HepG2 (cell line): Measurements from ENCODE around the gene NINJ2. TPM values are rescaled to one million over a fixed set of nuclear protein-coding genes. Genes with fewer than 3 reads are reported as not detected.
A peak's percentile ranks its signal among the peaks of the same experiment; 100 is the strongest.

Source experiments
- DR1 ChIP-seq: sonication (generic); formaldehyde crosslinking; IDR thresholded peaks from 2 replicates; pipeline ENCODE4 v1.8.0; 2021; ENCODE audit warnings: mild to moderate bottlenecking, missing genetic modification reagents, inconsistent platforms
- EZH2 ChIP-seq: conservative IDR thresholded peaks from 2 replicates; pipeline ENCODE4 v1.6.1; 2012; ENCODE audit warnings: mild to moderate bottlenecking, low read depth, low read length, moderate library complexity
- GLI4 ChIP-seq: sonication (generic); formaldehyde crosslinking; IDR thresholded peaks from 2 replicates; pipeline ENCODE4 v1.5.1; 2020; ENCODE audit warnings: missing genetic modification reagents, mild to moderate bottlenecking, moderate library complexity, borderline replicate concordance
- KDM1A ChIP-seq: IDR thresholded peaks from 2 replicates; pipeline ENCODE4 v1.6.1; 2016; ENCODE audit warnings: missing compliant biosample characterization
- NFKBIZ ChIP-seq: IDR thresholded peaks from 2 replicates; pipeline ENCODE4 v1.6.1; 2018; ENCODE audit warnings: missing genetic modification reagents, missing compliant biosample characterization
- NR2F6 ChIP-seq, 2 experiments: IDR thresholded peaks; 2 replicates each; pipeline ENCODE4 v1.6.1; 2016; ENCODE audit warnings: antibody characterized with exemption in 1 of 2, mild to moderate bottlenecking in 1 of 2
- PHF21A ChIP-seq: sonication (generic); formaldehyde crosslinking; IDR thresholded peaks from 2 replicates; pipeline ENCODE4 v1.5.0; 2020; ENCODE audit warnings: mild to moderate bottlenecking, missing genetic modification reagents
- RELA ChIP-seq: sonication (generic); formaldehyde crosslinking; IDR thresholded peaks from 2 replicates; pipeline ENCODE4 v1.4.0; 2020; ENCODE audit warnings: missing genetic modification reagents
- SETDB1 ChIP-seq: sonication (generic); formaldehyde crosslinking; IDR thresholded peaks from 2 replicates; pipeline ENCODE4 v1.5.1; 2020; ENCODE audit warnings: missing genetic modification reagents, mild to moderate bottlenecking, borderline replicate concordance
- SOX6 ChIP-seq, 2 experiments: fragments of 450-650 bp in 1 of 2; sonication (generic) in 1 of 2; formaldehyde crosslinking in 1 of 2; IDR thresholded peaks; 2 replicates each; pipeline versions ENCODE4 v1.4.0 to v1.6.1; 2017 to 2020; ENCODE audit warnings: antibody characterized with exemption in 1 of 2, mild to moderate bottlenecking in 1 of 2, missing genetic modification reagents in 1 of 2
- SRSF9 ChIP-seq: fragments of 200-400 bp; formaldehyde crosslinking; IDR thresholded peaks from 2 replicates; pipeline ENCODE4 v1.6.1; 2018; ENCODE audit warnings: borderline replicate concordance, mild to moderate bottlenecking, low read depth, low read length; ENCODE audit not compliant: insufficient read depth, poor library complexity, severe bottlenecking
- YY1 ChIP-seq: IDR thresholded peaks from 2 replicates; pipeline ENCODE4 v1.6.1; 2011; ENCODE audit warnings: low read length, low read depth, moderate library complexity, mild to moderate bottlenecking; ENCODE audit not compliant: insufficient read depth, insufficient replicate concordance
- ZC3H13 ChIP-seq: sonication (generic); formaldehyde crosslinking; IDR thresholded peaks from 2 replicates; pipeline ENCODE4 v1.8.1; 2023; ENCODE audit warnings: mild to moderate bottlenecking, missing genetic modification reagents, moderate library complexity
- ZKSCAN5 ChIP-seq: sonication (generic); formaldehyde crosslinking; IDR thresholded peaks from 2 replicates; pipeline ENCODE4 v1.5.1; 2020; ENCODE audit warnings: mild to moderate bottlenecking, missing genetic modification reagents
- ZNF484 ChIP-seq: sonication (generic); formaldehyde crosslinking; IDR thresholded peaks from 2 replicates; pipeline ENCODE4 v1.5.1; 2020; ENCODE audit warnings: mild to moderate bottlenecking, low read depth, missing genetic modification reagents, borderline replicate concordance
- ZNF709 ChIP-seq: sonication (generic); formaldehyde crosslinking; IDR thresholded peaks from 2 replicates; pipeline ENCODE4 v1.5.0; 2020; ENCODE audit warnings: mild to moderate bottlenecking, missing genetic modification reagents
- ZNF746 ChIP-seq: sonication (generic); formaldehyde crosslinking; IDR thresholded peaks from 2 replicates; pipeline ENCODE4 v1.8.0; 2022; ENCODE audit warnings: mild to moderate bottlenecking, missing genetic modification reagents
- polyA plus RNA-seq, 8 experiments: library from polyadenylated mRNA; depleted of rRNA in 3 of 8; stranded (reverse) in 7 of 8; unstranded in 1 of 8; fragments of >200 nt; fragmentation: Illumina TruSeq in 4 of 8; extraction: Trizol in 4 of 8; gene quantifications; 2 replicates each; pipeline versions ENCODE4 v1.2.1 to v1.2.3, GENCODE V29; 2011 to 2016; ENCODE audit warnings: low read depth in 4 of 8, missing spikeins in 1 of 8, mixed read lengths in 1 of 8; ENCODE audit not compliant: insufficient read depth in 1 of 8
- total RNA-seq, 5 experiments: library from RNA; depleted of rRNA; stranded (reverse); fragments of >200 nt; fragmentation: Illumina TruSeq; extraction: Trizol; gene quantifications; 2 replicates each; pipeline ENCODE4 v1.2.3, GENCODE V29; 2016; ENCODE audit warnings: low read depth in 1 of 5
- TF ChIP-seq, protein P1 (sequence below): sonication (generic); formaldehyde crosslinking; IDR thresholded peaks from 2 replicates; pipeline ENCODE4 v1.5.1; 2020; ENCODE audit warnings: mild to moderate bottlenecking, missing genetic modification reagents, borderline replicate concordance
- TF ChIP-seq, protein P2 (sequence below): sonication (generic); formaldehyde crosslinking; IDR thresholded peaks from 2 replicates; pipeline ENCODE4 v1.4.0; 2020; ENCODE audit warnings: mild to moderate bottlenecking, missing genetic modification reagents, borderline replicate concordance

NINJ2 gene
- total and polyA plus RNA-seq, 2 of the 13 experiments (the other 11 are each of a cell fraction or from before 2014, with no cell fraction given) = 0.62 to 3.8 TPM

DNA sequence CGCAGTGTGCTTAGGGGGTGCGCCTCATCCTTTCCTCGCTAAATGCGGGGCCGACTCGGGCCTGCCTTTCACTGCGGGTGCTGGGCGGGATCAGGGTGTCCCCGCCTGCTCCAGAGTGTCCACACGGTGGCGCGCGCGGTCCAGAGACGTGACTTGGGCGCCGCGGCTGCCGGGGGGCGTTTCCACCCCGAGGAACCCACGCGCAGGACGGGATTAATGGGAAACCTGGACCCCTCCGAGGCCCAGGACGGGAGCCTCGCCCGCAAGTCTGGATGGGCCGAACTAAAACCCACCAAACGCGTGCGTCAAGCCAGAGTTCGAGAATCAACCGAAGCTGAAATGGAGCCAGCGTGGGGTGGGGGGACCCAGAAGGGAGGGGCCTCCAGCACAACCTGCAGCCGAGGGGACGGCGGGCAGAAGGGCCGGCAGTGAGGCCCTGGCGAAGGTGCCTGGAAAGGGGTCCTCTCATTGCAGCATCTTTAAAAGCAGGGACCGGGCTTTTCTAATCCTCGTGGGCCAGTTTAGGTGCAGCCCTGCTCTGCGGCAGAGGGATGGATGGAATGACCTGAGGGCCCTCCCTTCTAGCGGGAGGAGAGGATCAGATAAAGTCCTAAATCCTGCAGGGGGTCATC is 93.3 kb downstream of the NINJ2 start (continued):
- TF ChIP-seq, protein P1, sequence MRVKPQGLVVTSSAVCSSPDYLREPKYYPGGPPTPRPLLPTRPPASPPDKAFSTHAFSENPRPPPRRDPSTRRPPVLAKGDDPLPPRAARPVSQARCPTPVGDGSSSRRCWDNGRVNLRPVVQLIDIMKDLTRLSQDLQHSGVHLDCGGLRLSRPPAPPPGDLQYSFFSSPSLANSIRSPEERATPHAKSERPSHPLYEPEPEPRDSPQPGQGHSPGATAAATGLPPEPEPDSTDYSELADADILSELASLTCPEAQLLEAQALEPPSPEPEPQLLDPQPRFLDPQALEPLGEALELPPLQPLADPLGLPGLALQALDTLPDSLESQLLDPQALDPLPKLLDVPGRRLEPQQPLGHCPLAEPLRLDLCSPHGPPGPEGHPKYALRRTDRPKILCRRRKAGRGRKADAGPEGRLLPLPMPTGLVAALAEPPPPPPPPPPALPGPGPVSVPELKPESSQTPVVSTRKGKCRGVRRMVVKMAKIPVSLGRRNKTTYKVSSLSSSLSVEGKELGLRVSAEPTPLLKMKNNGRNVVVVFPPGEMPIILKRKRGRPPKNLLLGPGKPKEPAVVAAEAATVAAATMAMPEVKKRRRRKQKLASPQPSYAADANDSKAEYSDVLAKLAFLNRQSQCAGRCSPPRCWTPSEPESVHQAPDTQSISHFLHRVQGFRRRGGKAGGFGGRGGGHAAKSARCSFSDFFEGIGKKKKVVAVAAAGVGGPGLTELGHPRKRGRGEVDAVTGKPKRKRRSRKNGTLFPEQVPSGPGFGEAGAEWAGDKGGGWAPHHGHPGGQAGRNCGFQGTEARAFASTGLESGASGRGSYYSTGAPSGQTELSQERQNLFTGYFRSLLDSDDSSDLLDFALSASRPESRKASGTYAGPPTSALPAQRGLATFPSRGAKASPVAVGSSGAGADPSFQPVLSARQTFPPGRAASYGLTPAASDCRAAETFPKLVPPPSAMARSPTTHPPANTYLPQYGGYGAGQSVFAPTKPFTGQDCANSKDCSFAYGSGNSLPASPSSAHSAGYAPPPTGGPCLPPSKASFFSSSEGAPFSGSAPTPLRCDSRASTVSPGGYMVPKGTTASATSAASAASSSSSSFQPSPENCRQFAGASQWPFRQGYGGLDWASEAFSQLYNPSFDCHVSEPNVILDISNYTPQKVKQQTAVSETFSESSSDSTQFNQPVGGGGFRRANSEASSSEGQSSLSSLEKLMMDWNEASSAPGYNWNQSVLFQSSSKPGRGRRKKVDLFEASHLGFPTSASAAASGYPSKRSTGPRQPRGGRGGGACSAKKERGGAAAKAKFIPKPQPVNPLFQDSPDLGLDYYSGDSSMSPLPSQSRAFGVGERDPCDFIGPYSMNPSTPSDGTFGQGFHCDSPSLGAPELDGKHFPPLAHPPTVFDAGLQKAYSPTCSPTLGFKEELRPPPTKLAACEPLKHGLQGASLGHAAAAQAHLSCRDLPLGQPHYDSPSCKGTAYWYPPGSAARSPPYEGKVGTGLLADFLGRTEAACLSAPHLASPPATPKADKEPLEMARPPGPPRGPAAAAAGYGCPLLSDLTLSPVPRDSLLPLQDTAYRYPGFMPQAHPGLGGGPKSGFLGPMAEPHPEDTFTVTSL (CRISPR knock-in tag) = peak; percentile 14; the same call in 1 of the 2 replicates
- TF ChIP-seq SOX6 (IDR thresholded peaks at IDR 0.05) (no peak), SOX6 (CRISPR knock-in tag; IDR thresholded peaks at IDR 0.05) (peak; percentile 58), YY1 (peak; percentile 59), ZNF484 (CRISPR knock-in tag) (no peak), RELA (CRISPR knock-in tag) (no peak), GLI4 (0 out of 2 replicates have a peak, but pooled peaks have one; percentile 57), ZKSCAN5 (CRISPR knock-in tag) (no peak), NFKBIZ (CRISPR knock-in tag) (no peak), EZH2 (no peak), DR1 (CRISPR knock-in tag) (no peak), PHF21A (0 out of 2 replicates have a peak, but pooled peaks have one; percentile 20), ZNF709 (no peak), ZNF746 (CRISPR knock-in tag) (no peak), KDM1A (peak; percentile 52; the same call in 1 of the 2 replicates), ZC3H13 (CRISPR knock-in tag) (peak; percentile 1; the same call in 1 of the 2 replicates), NR2F6 (IDR thresholded peaks at IDR 0.05) (peak; percentile 88), NR2F6 (CRISPR knock-in tag; IDR thresholded peaks at IDR 0.05) (peak; percentile 49; the same call in 1 of the 2 replicates), SRSF9 (no peak), SETDB1 (CRISPR knock-in tag) (no peak)
- TF ChIP-seq, protein P2, sequence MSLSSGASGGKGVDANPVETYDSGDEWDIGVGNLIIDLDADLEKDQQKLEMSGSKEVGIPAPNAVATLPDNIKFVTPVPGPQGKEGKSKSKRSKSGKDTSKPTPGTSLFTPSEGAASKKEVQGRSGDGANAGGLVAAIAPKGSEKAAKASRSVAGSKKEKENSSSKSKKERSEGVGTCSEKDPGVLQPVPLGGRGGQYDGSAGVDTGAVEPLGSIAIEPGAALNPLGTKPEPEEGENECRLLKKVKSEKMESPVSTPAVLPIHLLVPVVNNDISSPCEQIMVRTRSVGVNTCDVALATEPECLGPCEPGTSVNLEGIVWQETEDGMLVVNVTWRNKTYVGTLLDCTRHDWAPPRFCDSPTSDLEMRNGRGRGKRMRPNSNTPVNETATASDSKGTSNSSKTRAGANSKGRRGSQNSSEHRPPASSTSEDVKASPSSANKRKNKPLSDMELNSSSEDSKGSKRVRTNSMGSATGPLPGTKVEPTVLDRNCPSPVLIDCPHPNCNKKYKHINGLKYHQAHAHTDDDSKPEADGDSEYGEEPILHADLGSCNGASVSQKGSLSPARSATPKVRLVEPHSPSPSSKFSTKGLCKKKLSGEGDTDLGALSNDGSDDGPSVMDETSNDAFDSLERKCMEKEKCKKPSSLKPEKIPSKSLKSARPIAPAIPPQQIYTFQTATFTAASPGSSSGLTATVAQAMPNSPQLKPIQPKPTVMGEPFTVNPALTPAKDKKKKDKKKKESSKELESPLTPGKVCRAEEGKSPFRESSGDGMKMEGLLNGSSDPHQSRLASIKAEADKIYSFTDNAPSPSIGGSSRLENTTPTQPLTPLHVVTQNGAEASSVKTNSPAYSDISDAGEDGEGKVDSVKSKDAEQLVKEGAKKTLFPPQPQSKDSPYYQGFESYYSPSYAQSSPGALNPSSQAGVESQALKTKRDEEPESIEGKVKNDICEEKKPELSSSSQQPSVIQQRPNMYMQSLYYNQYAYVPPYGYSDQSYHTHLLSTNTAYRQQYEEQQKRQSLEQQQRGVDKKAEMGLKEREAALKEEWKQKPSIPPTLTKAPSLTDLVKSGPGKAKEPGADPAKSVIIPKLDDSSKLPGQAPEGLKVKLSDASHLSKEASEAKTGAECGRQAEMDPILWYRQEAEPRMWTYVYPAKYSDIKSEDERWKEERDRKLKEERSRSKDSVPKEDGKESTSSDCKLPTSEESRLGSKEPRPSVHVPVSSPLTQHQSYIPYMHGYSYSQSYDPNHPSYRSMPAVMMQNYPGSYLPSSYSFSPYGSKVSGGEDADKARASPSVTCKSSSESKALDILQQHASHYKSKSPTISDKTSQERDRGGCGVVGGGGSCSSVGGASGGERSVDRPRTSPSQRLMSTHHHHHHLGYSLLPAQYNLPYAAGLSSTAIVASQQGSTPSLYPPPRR (CRISPR knock-in tag) = no peak; the same call in 1 of the 2 replicates
